ENCODE data around the gene JADE2. TPM values are rescaled to one million over a fixed set of nuclear protein-coding genes. Genes with fewer than 3 reads are reported as not detected.

Gene JADE2
- total and polyA plus RNA-seq, 4 donors: 3.9 to 11.4 (median 5.5) TPM

GRCh38 chr5:134569758-134570364 is 44.4 kb downstream of the JADE2 start:
- TF ChIP-seq FOXA2 (IDR thresholded peaks at IDR 0.05): no peak
- TF ChIP-seq GABPA (IDR thresholded peaks at IDR 0.05 in 1 of 2, conservative IDR thresholded peaks at IDR 0.05 in 1 of 2): no peak
- no peak for TF ChIP-seq ATF3 (IDR thresholded peaks at IDR 0.05)
- TF ChIP-seq CTCF (IDR thresholded peaks at IDR 0.05; ENCODE audit: low read depth, low read length, missing input control): no peak
- TF ChIP-seq RAD21 (IDR thresholded peaks at IDR 0.05): no peak
- no peak for TF ChIP-seq EGR1 (IDR thresholded peaks at IDR 0.05; ENCODE audit: low read depth in 2 of 2)
- TF ChIP-seq TAF1 (conservative IDR thresholded peaks at IDR 0.05): no peak
- TF ChIP-seq YY1 (IDR thresholded peaks at IDR 0.05): no peak
- TF ChIP-seq REST (IDR thresholded peaks at IDR 0.05): no peak
- TF ChIP-seq ZBTB33 (IDR thresholded peaks at IDR 0.05): no peak
- TF ChIP-seq MAX (IDR thresholded peaks at IDR 0.05): no peak
- no peak for TF ChIP-seq HNF4A (conservative IDR thresholded peaks at IDR 0.05)
- TF ChIP-seq JUND (IDR thresholded peaks at IDR 0.05): no peak
- TF ChIP-seq FOXA1 (IDR thresholded peaks at IDR 0.05): no peak
- Histone ChIP-seq H3K4me3 (ENCODE audit: low read depth in 1 of 3, low read length in 3 of 3) (no peak overlapping the region), H3K27ac (ENCODE audit: low read depth in 1 of 2, low read length in 2 of 2) (no peak overlapping the region), H3K4me1 (ENCODE audit: control insufficient read depth in 4 of 4, insufficient read depth in 4 of 4, low read length in 3 of 4) (peaks cover 13 to 38% (median 31%) of the 10 kb centered on the region in 4 donors), H3K9me3 (ENCODE audit: control insufficient read depth in 4 of 4, low read length in 3 of 4) (no peaks in the 10 kb centered on the region), H3K9ac (ENCODE audit: low read depth in 1 of 2, low read length in 2 of 2) (no peak overlapping the region), H3K36me3 (ENCODE audit: control insufficient read depth in 4 of 4, insufficient read depth in 3 of 4, low read depth in 1 of 4, low read length in 3 of 4) (peaks cover 7 to 40% (median 31%) of the 10 kb centered on the region in 4 donors), H3K27me3 (ENCODE audit: control insufficient read depth in 4 of 4, insufficient read depth in 4 of 4, low read length in 3 of 4) (no peaks in the 10 kb centered on the region)
- DNase-seq (ENCODE audit: low spot score): no peak
- 83% methylated on average over 6 of the region's 6 CpGs for WGBS

GRCh38 chr5:134570365-134570758 is 44.9 kb downstream of the JADE2 start:
- Histone ChIP-seq H3K9ac (ENCODE audit: low read depth in 1 of 2, low read length in 2 of 2) (no peak overlapping the region), H3K36me3 (ENCODE audit: control insufficient read depth in 4 of 4, insufficient read depth in 3 of 4, low read depth in 1 of 4, low read length in 3 of 4) (peaks cover 7 to 37% (median 31%) of the 10 kb centered on the region in 4 donors), H3K9me3 (ENCODE audit: control insufficient read depth in 4 of 4, low read length in 3 of 4) (no peaks in the 10 kb centered on the region), H3K4me3 (ENCODE audit: low read depth in 1 of 3, low read length in 3 of 3) (no peak overlapping the region), H3K27ac (ENCODE audit: low read depth in 1 of 2, low read length in 2 of 2) (no peak overlapping the region), H3K4me1 (ENCODE audit: control insufficient read depth in 4 of 4, insufficient read depth in 4 of 4, low read length in 3 of 4) (peaks cover 13 to 38% (median 31%) of the 10 kb centered on the region in 4 donors), H3K27me3 (ENCODE audit: control insufficient read depth in 4 of 4, insufficient read depth in 4 of 4, low read length in 3 of 4) (no peaks in the 10 kb centered on the region)
- no peak for DNase-seq (ENCODE audit: low spot score)
- no peak for TF ChIP-seq YY1 (IDR thresholded peaks at IDR 0.05)
- TF ChIP-seq HNF4G (IDR thresholded peaks at IDR 0.05): no peak
- TF ChIP-seq FOXA1 (IDR thresholded peaks at IDR 0.05): no peak
- 94% methylated on average over 9 of the region's 9 CpGs for WGBS

All from liver (tissue), 9 donors.